HUES64 (cell line): ENCODE results near the gene UNC93B1.
"Not testable (repeated sequence)": the region's sequence is repeated elsewhere in the genome, so short reads cannot be mapped to it uniquely, and the experiment has no call there.

Experiments used
- H3K27ac ChIP-seq: 2 replicates; pipeline ENCODE4 v1.7.0; 2013; ENCODE audit warnings: low read depth, low read length, inconsistent platforms
- H3K27me3 ChIP-seq: 2 replicates; pipeline ENCODE4 v1.6.1; 2013; ENCODE audit warnings: mild to moderate bottlenecking, low read length; ENCODE audit not compliant: insufficient read depth
- H3K36me3 ChIP-seq: 2 replicates; pipeline ENCODE4 v1.6.1; 2013; ENCODE audit warnings: mild to moderate bottlenecking, low read length; ENCODE audit not compliant: insufficient read depth
- H3K4me1 ChIP-seq: 2 replicates; pipeline ENCODE4 v1.6.1; 2013; ENCODE audit warnings: mild to moderate bottlenecking, low read length, moderate library complexity; ENCODE audit not compliant: insufficient read depth
- H3K4me3 ChIP-seq: 2 replicates; pipeline ENCODE4 v1.5.1; 2013; ENCODE audit warnings: mild to moderate bottlenecking, low read length, moderate library complexity
- H3K9ac ChIP-seq: 2 replicates; pipeline ENCODE4 v1.6.1; 2013; ENCODE audit warnings: mild to moderate bottlenecking, low read depth, low read length
- H3K9me3 ChIP-seq: 2 replicates; pipeline ENCODE4 v1.6.1; 2013; ENCODE audit warnings: low read depth, low read length; ENCODE audit not compliant: insufficient read depth
- WGBS: fragments of 150-250, 120-280 bp; methylation state at CpG from one replicate; pipeline ENCODE4 v1.1.7; 2013; ENCODE audit warnings: missing lambda C conversion rate; 5-methylcytosine and 5-hydroxymethylcytosine counted together

Gene UNC93B1

GRCh38 chr11:67991347-67992121, 12.4 kb downstream of the UNC93B1 start:
- not testable (repeated sequence) for H3K27ac ChIP-seq, H3K27me3 ChIP-seq, H3K4me1 ChIP-seq, H3K9me3 ChIP-seq, H3K36me3 ChIP-seq
- H3K9ac ChIP-seq: peak overlapping the region; percentile 78
- 2% methylated on average over 67 of the region's 70 CpGs for WGBS
- peak overlapping the region; percentile 56 for H3K4me3 ChIP-seq

DNA sequence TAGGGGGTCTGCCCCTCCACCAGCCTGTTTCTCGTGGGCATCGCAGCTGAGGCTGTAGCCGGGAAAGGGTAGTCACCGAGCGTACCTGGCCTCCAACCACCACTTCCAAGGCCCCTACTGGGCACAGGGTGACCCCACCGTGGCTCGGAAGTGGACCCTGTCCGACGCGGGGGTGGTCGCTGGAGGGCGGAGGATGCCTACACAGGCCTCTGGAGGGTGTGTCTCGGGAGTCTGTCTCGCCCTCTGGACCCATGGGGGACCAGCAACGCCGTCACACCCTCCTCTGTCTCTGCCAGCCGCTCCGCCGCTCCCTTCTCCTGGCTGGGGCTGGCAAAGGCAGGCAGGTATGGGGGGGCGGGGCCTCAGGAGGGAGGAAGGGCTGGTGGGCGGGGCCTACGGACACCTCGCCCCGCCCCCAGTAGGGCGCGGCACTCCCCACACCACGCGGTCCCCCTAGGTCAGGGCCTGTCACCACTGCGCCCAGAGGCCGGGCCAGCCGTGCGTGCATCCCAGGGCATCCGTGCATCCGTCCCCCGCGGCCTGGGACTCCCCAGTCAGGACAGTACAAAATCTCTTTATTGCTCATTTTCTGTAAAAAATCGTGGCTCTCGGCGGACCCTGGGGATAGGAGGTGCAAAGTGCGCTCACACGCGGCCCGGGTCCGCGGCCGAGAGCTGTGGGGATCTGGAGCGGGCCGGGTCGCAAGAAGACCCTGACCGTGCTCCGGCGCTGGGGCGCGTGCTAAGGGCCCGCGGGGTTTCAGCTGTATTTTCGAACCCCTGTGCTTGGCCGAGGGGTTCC, 13.2 kb downstream of the UNC93B1 start:
- not testable (repeated sequence) for H3K27ac ChIP-seq, H3K36me3 ChIP-seq, H3K9me3 ChIP-seq, H3K4me1 ChIP-seq, H3K27me3 ChIP-seq
- whole genome bisulfite sequencing: 10% methylated on average over 47 of the region's 58 CpGs
- Histone ChIP-seq H3K9ac (peak overlapping the region; percentile 78), H3K4me3 (peak overlapping the region; percentile 56)

DNA sequence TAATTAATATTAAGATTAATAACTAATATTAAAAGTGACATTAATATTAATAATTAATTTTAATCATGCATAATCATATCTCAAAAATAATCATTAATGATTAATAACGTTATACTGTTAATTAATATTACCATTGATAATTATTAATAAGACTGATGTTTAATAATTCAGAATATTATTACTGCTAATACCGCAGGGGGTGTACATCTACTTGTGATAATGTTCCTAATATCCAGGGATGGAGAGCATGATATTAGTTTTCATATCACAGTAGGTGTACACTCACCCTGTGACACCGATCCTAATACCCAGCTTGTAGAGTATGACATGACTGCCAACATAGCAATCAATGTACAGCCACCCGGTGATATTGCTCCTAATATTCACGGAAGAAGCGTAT, 18.6 kb downstream of the UNC93B1 start:
- not testable (repeated sequence) for H3K9me3 ChIP-seq, H3K4me3 ChIP-seq, H3K27ac ChIP-seq, H3K36me3 ChIP-seq, H3K9ac ChIP-seq, H3K4me1 ChIP-seq, H3K27me3 ChIP-seq
- 97% methylated on average over 3 of the region's 6 CpGs for WGBS

DNA sequence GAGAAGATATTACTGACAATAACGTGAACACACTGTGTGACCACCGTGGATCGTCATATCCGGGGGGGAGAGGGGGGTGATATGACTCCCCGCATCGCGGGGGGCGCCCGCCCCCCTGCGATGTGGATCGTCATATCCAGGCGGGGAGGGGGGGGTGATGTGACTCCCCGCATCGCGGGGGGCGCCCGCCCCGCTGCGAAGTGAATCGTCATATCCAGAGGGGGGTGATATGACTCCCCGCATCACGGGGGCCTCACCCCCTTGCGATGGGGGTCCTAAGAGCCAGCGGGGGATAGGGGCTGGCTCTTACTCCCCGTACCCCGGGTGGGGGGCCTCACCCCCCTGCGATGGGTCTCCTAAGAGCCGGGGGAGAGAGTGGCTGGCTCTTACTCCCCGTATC, 19.9 kb downstream of the UNC93B1 start:
- Histone ChIP-seq H3K4me3 (no peak overlapping the region), H3K9me3 (no peaks in the 10 kb centered on the region), H3K4me1 (0 out of 2 replicates have a peak, but pooled peaks cover 3% of the 10 kb centered on the region), H3K9ac (no peak overlapping the region), H3K27ac (no peak overlapping the region), H3K27me3 (no peaks in the 10 kb centered on the region), H3K36me3 (no peaks in the 10 kb centered on the region)
- WGBS: 88% methylated on average over 29 of the region's 29 CpGs

DNA sequence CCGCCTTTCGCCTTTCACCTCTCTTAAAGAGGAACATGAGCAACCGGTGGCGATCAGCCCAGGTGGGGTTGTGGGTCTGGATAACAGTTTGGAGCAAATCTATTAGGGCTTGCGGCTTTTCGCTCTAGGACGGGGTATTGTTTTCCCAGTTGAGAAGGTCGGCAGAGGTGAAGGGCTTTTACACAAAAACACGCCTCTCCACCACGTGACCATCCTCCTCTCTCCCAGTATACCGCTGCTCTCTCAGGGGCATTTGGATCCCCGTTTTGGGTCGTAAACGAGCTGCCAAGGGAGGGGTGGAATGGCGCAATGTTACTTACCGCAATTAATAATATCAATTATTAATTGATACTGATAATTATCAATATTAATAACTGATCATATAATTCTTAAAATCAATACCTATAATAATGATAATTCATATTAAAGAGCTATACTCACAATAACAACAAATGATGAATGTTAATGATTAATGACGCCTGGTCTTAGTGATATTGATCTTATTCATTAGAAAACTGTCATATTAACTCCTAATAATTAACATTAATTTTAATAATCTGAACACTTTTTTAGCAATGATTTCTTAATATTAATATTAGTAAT, 21.5 kb downstream of the UNC93B1 start:
- H3K27me3 ChIP-seq, H3K4me3 ChIP-seq, H3K4me1 ChIP-seq, H3K9ac ChIP-seq, H3K27ac ChIP-seq, H3K9me3 ChIP-seq, H3K36me3 ChIP-seq: not testable (repeated sequence)
- WGBS: 76% methylated on average over 12 of the region's 17 CpGs

DNA sequence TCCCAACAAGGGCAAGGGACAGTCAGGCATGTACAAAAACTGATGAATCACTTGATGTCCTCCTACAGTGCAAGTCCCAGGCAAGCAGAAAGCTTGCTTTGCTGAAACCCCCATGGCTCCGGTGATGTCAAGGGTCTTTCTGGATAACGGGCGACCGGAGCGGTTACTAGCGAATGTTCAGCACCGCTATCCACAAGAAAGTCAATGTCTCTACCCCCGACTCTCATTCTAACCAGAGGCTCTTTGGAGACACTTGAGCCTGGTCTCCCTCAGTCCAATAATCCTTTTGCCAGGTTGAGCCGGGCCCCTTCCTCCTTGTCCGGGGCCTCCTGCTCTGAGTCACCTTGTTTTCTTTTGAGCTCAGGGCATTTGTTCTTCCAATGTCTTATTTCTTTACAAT, 22.7 kb downstream of the UNC93B1 start:
- H3K27ac ChIP-seq, H3K36me3 ChIP-seq, H3K27me3 ChIP-seq, H3K4me3 ChIP-seq, H3K9me3 ChIP-seq, H3K9ac ChIP-seq, H3K4me1 ChIP-seq: not testable (repeated sequence)
- 81% methylated on average over 10 of the region's 10 CpGs for WGBS

- H3K9me3 ChIP-seq, H3K4me3 ChIP-seq, H3K27me3 ChIP-seq, H3K9ac ChIP-seq, H3K27ac ChIP-seq, H3K36me3 ChIP-seq, H3K4me1 ChIP-seq: not testable (repeated sequence)
- 81% methylated on average over 16 of the region's 17 CpGs for WGBS
Observed at GRCh38 chr11:67978766-67979418, 25.0 kb downstream of the UNC93B1 start.

GRCh38 chr11:67974746-67975145, 29.2 kb downstream of the UNC93B1 start:
- H3K36me3 ChIP-seq, H3K4me3 ChIP-seq: not testable (repeated sequence)
- WGBS: 92% methylated on average over 12 of the region's 12 CpGs

DNA sequence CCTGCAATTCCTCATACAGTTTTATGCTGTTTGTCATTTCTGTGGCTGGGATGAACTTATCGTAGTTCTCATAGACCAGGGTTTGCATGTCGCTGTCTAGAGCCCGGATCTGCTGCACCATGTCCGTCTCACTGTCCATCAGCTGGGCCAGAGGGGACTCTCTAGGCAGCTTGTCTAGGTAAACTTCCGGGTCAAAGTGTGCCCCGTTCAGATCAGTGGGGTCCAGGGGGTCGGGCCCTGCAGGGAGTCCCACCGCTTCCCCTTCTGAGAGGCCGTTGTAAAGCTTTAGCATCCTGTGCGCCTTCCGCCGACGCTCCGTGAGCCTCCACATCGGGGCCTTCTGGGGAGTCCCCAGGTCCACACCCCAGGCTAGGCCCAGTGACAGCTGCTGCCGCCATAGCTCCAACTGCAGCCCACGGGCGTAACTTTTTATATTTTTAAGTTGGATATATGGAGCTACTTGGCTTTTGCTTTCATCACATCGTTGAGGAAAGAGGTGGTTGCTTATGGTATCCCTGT, 38.0 kb downstream of the UNC93B1 start:
- H3K9me3 ChIP-seq, H3K36me3 ChIP-seq, H3K4me1 ChIP-seq, H3K27ac ChIP-seq, H3K27me3 ChIP-seq, H3K4me3 ChIP-seq, H3K9ac ChIP-seq: not testable (repeated sequence)
- WGBS: 95% methylated on average over 17 of the region's 19 CpGs

More at GRCh38 chr11:67974746-67975145, 29.2 kb downstream of the UNC93B1 start:
- H3K4me1 ChIP-seq, H3K27me3 ChIP-seq, H3K27ac ChIP-seq, H3K9me3 ChIP-seq, H3K9ac ChIP-seq: not testable (repeated sequence)

- not testable (repeated sequence) for H3K36me3 ChIP-seq, H3K9me3 ChIP-seq, H3K27me3 ChIP-seq, H3K4me1 ChIP-seq, H3K27ac ChIP-seq, H3K9ac ChIP-seq, H3K4me3 ChIP-seq
Observed at GRCh38 chr11:67964746-67965145, 39.2 kb downstream of the UNC93B1 start.

- not testable (repeated sequence) for H3K4me1 ChIP-seq, H3K27ac ChIP-seq, H3K4me3 ChIP-seq, H3K9ac ChIP-seq, H3K36me3 ChIP-seq, H3K27me3 ChIP-seq, H3K9me3 ChIP-seq
- WGBS: 82% methylated on average over 6 of the region's 6 CpGs
Observed at GRCh38 chr11:67963879-67964278, 40.0 kb downstream of the UNC93B1 start.
